Keratinocyte (primary cell): ENCODE measurements around the gene GPR15. TPM values are rescaled to one million over a fixed set of nuclear protein-coding genes. Genes with fewer than 3 reads are reported as not detected.

ENCODE experiments used
- DNase-seq: peaks from one replicate; pipeline ENCODE4 v3.0.0-alpha.2; 2011; ENCODE audit warnings: low read depth, missing footprints, low spot score
- FAIRE-seq: peaks from 2 replicates; lab custom pipeline; 2011; peaks lifted over from hg19 to GRCh38; lab: Jason Lieb, UNC
- H2AFZ ChIP-seq: 2 replicates; pipeline ENCODE4 v1.6.0; 2012; ENCODE audit warnings: low read length, control low read depth, inconsistent platforms; ENCODE audit not compliant: control insufficient read depth
- H3K27ac ChIP-seq: 2 replicates; pipeline ENCODE4 v1.5.1; 2011; ENCODE audit warnings: low read length; ENCODE audit not compliant: control insufficient read depth, insufficient read depth
- H3K27me3 ChIP-seq: 3 replicates; pipeline ENCODE4 v1.6.0; 2011; ENCODE audit warnings: low read length; ENCODE audit not compliant: control insufficient read depth, insufficient read depth; ENCODE audit errors: extremely low read depth
- H3K36me3 ChIP-seq, 2 experiments: 2 replicates in 1 of 2; 3 replicates in 1 of 2; pipeline ENCODE4 v1.5.1; 2011; ENCODE audit warnings: low read length in 2 of 2, mild to moderate bottlenecking in 1 of 2; ENCODE audit not compliant: control insufficient read depth in 2 of 2, insufficient read depth in 2 of 2; ENCODE audit errors: extremely low read depth in 1 of 2
- H3K4me1 ChIP-seq: 3 replicates; pipeline ENCODE4 v1.5.1; 2011; ENCODE audit warnings: low read length; ENCODE audit not compliant: control insufficient read depth, insufficient read depth; ENCODE audit errors: extremely low read depth
- H3K4me2 ChIP-seq: 3 replicates; pipeline ENCODE4 v1.6.0; 2011; ENCODE audit warnings: low read depth, low read length; ENCODE audit not compliant: control insufficient read depth, insufficient read depth; ENCODE audit errors: extremely low read depth
- H3K4me3 ChIP-seq, 3 experiments: fragments of 200-600 bp in 1 of 3; sonication (generic) in 1 of 3; 2 replicates in 2 of 3; 3 replicates in 1 of 3; pipeline ENCODE4 v1.5.1; 2011 to 2016; ENCODE audit warnings: low read length in 3 of 3, mild to moderate bottlenecking in 3 of 3, control low read depth in 2 of 3, inconsistent platforms in 1 of 3, low read depth in 1 of 3, mixed read lengths in 1 of 3, mixed run types in 1 of 3, moderate library complexity in 1 of 3; ENCODE audit not compliant: control insufficient read depth in 2 of 3, insufficient read depth in 2 of 3; ENCODE audit errors: extremely low read depth in 1 of 3
- H3K79me2 ChIP-seq: 2 replicates; pipeline ENCODE4 v1.6.0; 2012; ENCODE audit warnings: low read length; ENCODE audit not compliant: control insufficient read depth, insufficient read depth
- H3K9ac ChIP-seq: 3 replicates; pipeline ENCODE4 v1.6.0; 2011; ENCODE audit warnings: low read length; ENCODE audit not compliant: control insufficient read depth, insufficient read depth; ENCODE audit errors: extremely low read depth
- H3K9me1 ChIP-seq: 3 replicates; pipeline ENCODE4 v1.6.0; 2011; ENCODE audit warnings: low read length; ENCODE audit not compliant: control insufficient read depth, insufficient read depth; ENCODE audit errors: extremely low read depth
- H3K9me3 ChIP-seq: 2 replicates; pipeline ENCODE4 v1.5.1; 2012; ENCODE audit warnings: low read depth, low read length; ENCODE audit not compliant: control insufficient read depth
- H4K20me1 ChIP-seq: 3 replicates; pipeline ENCODE4 v1.6.0; 2011; ENCODE audit warnings: low read length; ENCODE audit not compliant: control insufficient read depth, insufficient read depth; ENCODE audit errors: extremely low read depth
- EZH2 ChIP-seq: IDR thresholded peaks from one replicate; pipeline ENCODE4 v1.6.1; 2012; ENCODE audit warnings: inconsistent platforms, mild to moderate bottlenecking, low read length, moderate library complexity
- dilution Hi-C: fragments of 300-500 bp; cut with MboI; formaldehyde crosslinking; loops from one replicate; pipeline ENCODE4 v1.7.0; 2020; ENCODE audit warnings: low sequenced_read_pairs; ENCODE audit not compliant: extremely low pct_ligation_motif_present
- polyA plus RNA-seq, 5 experiments: library from polyadenylated mRNA; depleted of rRNA in 3 of 5; stranded (reverse) in 3 of 5; stranded (forward) in 1 of 5; unstranded in 1 of 5; fragments of >200 nt; gene quantifications; 1 replicate in 1 of 5; 2 replicates in 3 of 5; 3 replicates in 1 of 5; pipeline versions ENCODE4 v1.2.1 to v1.2.3, GENCODE V29; 2011 to 2012; ENCODE audit warnings: missing spikeins in 2 of 5, low read depth in 1 of 5, low replicate concordance in 1 of 5
- TF ChIP-seq, protein P1 (sequence below), 3 experiments: IDR thresholded peaks in 1 of 3; conservative IDR thresholded peaks in 1 of 3; optimal IDR thresholded peaks in 1 of 3; 2 replicates in 2 of 3; 3 replicates in 1 of 3; pipeline versions ENCODE3 to v1.5.1; 2011; ENCODE audit warnings: low read length in 3 of 3, mild to moderate bottlenecking in 3 of 3, moderate library complexity in 2 of 3, control low read depth in 1 of 3, inconsistent platforms in 1 of 3; ENCODE audit not compliant: insufficient read depth in 2 of 3; ENCODE audit errors: extremely low read depth in 1 of 3

The GPR15 gene
- polyA plus RNA-seq, 1 donor (not counting 4 experiments of a cell fraction or from before 2014, with no cell fraction given) = not detected

GRCh38 chr3:98519351-98519750, 12.4 kb upstream of the GPR15 start:
- TF ChIP-seq, protein P1, sequence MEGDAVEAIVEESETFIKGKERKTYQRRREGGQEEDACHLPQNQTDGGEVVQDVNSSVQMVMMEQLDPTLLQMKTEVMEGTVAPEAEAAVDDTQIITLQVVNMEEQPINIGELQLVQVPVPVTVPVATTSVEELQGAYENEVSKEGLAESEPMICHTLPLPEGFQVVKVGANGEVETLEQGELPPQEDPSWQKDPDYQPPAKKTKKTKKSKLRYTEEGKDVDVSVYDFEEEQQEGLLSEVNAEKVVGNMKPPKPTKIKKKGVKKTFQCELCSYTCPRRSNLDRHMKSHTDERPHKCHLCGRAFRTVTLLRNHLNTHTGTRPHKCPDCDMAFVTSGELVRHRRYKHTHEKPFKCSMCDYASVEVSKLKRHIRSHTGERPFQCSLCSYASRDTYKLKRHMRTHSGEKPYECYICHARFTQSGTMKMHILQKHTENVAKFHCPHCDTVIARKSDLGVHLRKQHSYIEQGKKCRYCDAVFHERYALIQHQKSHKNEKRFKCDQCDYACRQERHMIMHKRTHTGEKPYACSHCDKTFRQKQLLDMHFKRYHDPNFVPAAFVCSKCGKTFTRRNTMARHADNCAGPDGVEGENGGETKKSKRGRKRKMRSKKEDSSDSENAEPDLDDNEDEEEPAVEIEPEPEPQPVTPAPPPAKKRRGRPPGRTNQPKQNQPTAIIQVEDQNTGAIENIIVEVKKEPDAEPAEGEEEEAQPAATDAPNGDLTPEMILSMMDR (optimal IDR thresholded peaks at IDR 0.05 in 1 of 3, IDR thresholded peaks at IDR 0.05 in 1 of 3, conservative IDR thresholded peaks at IDR 0.05 in 1 of 3; ENCODE audit: extremely low read depth in 1 of 3, insufficient read depth in 2 of 3, low read length in 3 of 3) = no peak
- TF ChIP-seq EZH2 = no peak
- Histone ChIP-seq H3K27me3 (no peaks in the 10 kb centered on the region), H3K9ac (no peak overlapping the region), H2AFZ (no peak overlapping the region), H3K4me3 (no peak overlapping the region), H3K79me2 (peaks cover 38% of the 10 kb centered on the region), H3K36me3 (peaks cover 9 to 21% of the 10 kb centered on the region in 2 experiments), H3K9me3 (no peaks in the 10 kb centered on the region), H3K4me2 (no peak overlapping the region), H3K4me1 (peaks cover 11% of the 10 kb centered on the region), H3K27ac (no peak overlapping the region), H4K20me1 (no peaks in the 10 kb centered on the region), H3K9me1 (no peaks in the 10 kb centered on the region)
- DNase-seq = no peak
- dilution Hi-C loops = no loop called here
- FAIRE-seq = no peak

DNA sequence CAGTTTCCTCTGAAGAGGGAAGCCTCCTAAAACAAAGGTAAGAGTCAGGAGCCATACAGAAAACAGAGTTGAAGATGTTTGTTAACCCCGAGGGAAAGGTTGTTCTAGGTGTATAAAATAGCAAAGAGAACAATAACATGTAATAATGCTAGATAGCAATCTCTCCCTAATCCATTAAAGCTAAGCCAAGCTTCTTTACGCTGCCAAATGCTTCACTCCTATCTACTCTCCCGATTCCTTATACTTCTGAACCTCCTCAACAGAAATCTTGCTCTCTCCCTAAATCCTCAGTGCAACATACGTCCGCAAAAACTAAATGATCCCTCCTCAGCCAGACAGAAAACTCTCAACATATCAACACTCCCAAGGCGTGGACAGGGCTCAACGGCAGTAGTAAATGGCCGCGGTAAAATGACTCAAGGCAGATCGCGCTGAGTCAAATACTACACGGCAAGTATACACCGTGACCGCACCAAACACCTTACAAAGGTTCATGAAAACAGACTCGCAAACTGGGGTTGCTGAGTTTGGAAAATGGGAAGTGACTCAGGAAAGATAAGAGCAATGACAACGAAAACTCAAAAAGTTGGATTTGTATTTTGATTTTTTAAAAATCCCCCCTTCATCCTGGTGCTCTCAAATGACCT, 9.8 kb upstream of the GPR15 start:
- FAIRE-seq = peak; percentile 92
- H3K4me1 ChIP-seq = peaks cover 11% of the 10 kb centered on the region
- no peak for DNase-seq
- peak overlapping the region; percentile 32 for H2AFZ ChIP-seq
- peaks cover 36% of the 10 kb centered on the region for H3K79me2 ChIP-seq
- peaks cover 4 to 14% of the 10 kb centered on the region in 2 experiments for H3K36me3 ChIP-seq
- peak overlapping the region; percentile 90 for H3K27ac ChIP-seq
- no peaks in the 10 kb centered on the region for H3K9me3 ChIP-seq
- H3K9ac ChIP-seq = peak overlapping the region; percentile 94
- TF ChIP-seq EZH2 = no peak
- TF ChIP-seq, protein P1 (optimal IDR thresholded peaks at IDR 0.05 in 1 of 3, IDR thresholded peaks at IDR 0.05 in 1 of 3, conservative IDR thresholded peaks at IDR 0.05 in 1 of 3; ENCODE audit: extremely low read depth in 1 of 3, insufficient read depth in 2 of 3, low read length in 3 of 3) = no peak
- dilution Hi-C loops = no loop called here
- H4K20me1 ChIP-seq = no peaks in the 10 kb centered on the region
- no peaks in the 10 kb centered on the region for H3K9me1 ChIP-seq
- H3K27me3 ChIP-seq = no peaks in the 10 kb centered on the region
- peak overlapping the region; percentile 90 to 96 (median 93) for H3K4me3 ChIP-seq
- peak overlapping the region; percentile 90 for H3K4me2 ChIP-seq
